ENCODE measurements around the gene TNFSF11. TPM values are rescaled to one million over a fixed set of nuclear protein-coding genes. Genes with fewer than 3 reads are reported as not detected.

The TNFSF11 gene
- total RNA-seq, 1 donor from 2014 or later: 2.1 TPM

DNA sequence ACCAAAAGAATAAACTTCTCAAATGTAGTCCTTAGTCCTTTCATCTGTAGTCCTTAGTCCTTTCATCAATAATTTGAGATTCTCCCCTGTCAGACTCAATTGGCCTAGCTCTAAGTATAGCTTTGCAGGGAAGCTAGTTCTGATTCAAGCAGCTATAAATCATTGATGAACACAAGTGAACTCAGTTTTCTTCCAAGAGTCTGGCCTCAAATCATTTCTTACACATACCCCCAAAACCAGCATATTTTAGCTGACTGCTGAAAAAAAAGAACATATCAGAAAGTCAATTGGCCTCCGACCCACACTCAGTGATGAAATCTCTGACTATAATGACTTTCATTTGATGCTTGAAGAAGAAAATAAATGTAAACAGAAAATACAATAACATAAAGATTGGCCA, 64.9 kb downstream of the TNFSF11 start:
- DNase-seq: no peak
- peaks cover 4% of the 10 kb centered on the region for H3K9me3 Mint-ChIP-seq
- H3K27me3 Mint-ChIP-seq: peaks cover 10% of the 10 kb centered on the region
- H3K27ac Mint-ChIP-seq: no peak overlapping the region
- intact Hi-C loops (cut with micrococcal nuclease): no loop called here
- H3K36me3 Mint-ChIP-seq (ENCODE audit: low read depth): no peaks in the 10 kb centered on the region
- no peak overlapping the region for H3K4me3 Mint-ChIP-seq
- no peaks in the 10 kb centered on the region for H3K4me1 Mint-ChIP-seq

DNA sequence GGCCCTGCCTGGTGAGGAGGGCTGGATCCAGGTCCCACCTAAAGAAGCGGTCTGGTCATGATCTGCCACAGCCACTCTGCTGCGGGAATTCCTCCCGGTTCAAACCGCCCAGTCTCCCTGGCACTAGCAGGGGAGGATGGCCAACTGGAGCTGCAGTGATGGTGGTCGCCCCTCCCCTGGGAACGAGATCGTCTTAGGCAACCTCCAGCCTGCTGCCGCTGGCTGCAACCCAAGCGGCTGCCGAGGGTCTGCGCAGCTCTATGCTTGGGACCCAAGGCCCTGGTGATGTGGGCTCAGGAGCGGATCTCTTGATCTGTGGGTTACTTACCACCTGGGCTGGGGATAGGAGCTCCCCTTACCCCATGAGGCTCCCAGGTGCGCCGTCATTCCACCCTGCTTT, 69.1 kb downstream of the TNFSF11 start:
- Mint-ChIP-seq H3K36me3 (ENCODE audit: low read depth) (no peaks in the 10 kb centered on the region), H3K27me3 (peaks cover 2% of the 10 kb centered on the region), H3K4me1 (no peaks in the 10 kb centered on the region), H3K9me3 (peaks cover 7% of the 10 kb centered on the region), H3K27ac (no peak overlapping the region), H3K4me3 (no peak overlapping the region)
- DNase-seq: no peak
- intact Hi-C loops (cut with micrococcal nuclease): no loop called here

DNA sequence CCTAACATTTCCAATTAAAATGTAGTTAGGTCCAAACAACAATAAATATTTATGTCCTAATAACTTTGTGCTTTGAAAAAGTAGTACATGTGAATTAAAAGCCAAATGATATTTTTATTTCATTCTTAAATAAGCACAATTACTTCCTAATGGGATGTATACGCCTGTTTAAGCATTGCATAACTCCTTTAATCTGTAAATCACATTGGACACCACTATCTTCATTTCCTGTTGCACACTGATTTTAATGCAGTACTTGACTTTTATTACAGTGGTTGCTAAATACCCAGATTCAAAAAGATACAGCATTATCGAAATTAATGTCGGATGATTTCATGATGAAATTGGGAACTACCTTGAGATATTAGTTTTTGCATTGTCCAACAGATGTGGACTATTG, 70.9 kb downstream of the TNFSF11 start:
- Mint-ChIP-seq H3K27me3 (no peaks in the 10 kb centered on the region), H3K4me3 (no peak overlapping the region), H3K4me1 (no peaks in the 10 kb centered on the region), H3K27ac (no peak overlapping the region), H3K36me3 (ENCODE audit: low read depth) (no peaks in the 10 kb centered on the region), H3K9me3 (peaks cover 9% of the 10 kb centered on the region)
- no peak for DNase-seq
- intact Hi-C loops (cut with micrococcal nuclease): no loop called here

DNA sequence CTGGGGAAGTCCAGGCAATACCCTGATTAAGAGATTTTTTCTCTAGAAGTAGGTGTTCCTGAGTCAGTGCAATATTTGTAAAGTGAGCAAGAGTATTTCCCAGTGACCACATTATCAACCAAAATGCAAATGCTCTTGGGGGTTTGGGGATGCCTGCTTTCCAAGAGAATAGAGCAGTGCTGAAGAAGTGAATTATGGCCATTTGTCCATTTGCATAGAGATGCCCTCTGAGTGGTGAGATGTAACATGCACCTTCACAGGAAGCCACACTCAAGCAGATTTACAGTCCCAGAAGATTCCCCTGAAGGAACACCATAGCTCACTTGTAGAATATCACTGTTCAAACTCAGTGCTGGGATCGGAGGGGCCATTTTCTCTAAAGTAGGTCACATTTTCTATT, 71.8 kb downstream of the TNFSF11 start:
- Mint-ChIP-seq H3K36me3 (ENCODE audit: low read depth) (no peaks in the 10 kb centered on the region), H3K27ac (no peak overlapping the region), H3K27me3 (peaks cover 6% of the 10 kb centered on the region), H3K9me3 (peaks cover 12% of the 10 kb centered on the region), H3K4me1 (no peaks in the 10 kb centered on the region), H3K4me3 (no peak overlapping the region)
- intact Hi-C loops (cut with micrococcal nuclease): no loop called here
- DNase-seq: no peak

DNA sequence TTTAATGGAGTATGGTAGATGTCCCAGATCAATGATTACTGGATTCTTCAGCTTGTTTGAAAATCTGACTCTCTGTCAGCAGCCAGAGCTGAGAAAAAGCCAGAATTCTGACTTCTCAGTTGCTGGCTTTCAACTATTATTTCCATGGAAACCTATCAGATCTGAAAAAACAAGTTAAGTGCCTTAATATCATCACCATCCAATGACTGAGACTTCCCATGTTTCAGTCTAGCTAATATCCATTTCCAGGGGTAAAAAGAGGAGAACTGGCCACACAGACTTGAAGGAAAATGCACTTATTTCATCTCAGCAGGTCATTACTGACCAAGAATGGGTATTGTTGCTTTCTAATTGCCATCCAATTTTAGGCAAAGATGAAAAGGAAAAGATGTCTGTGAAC, 75.2 kb downstream of the TNFSF11 start:
- Mint-ChIP-seq H3K27me3 (peaks cover 26% of the 10 kb centered on the region), H3K36me3 (ENCODE audit: low read depth) (no peaks in the 10 kb centered on the region), H3K4me1 (no peaks in the 10 kb centered on the region), H3K9me3 (peaks cover 8% of the 10 kb centered on the region), H3K27ac (no peak overlapping the region), H3K4me3 (no peak overlapping the region)
- intact Hi-C loops (cut with micrococcal nuclease): no loop called here
- DNase-seq: no peak

DNA sequence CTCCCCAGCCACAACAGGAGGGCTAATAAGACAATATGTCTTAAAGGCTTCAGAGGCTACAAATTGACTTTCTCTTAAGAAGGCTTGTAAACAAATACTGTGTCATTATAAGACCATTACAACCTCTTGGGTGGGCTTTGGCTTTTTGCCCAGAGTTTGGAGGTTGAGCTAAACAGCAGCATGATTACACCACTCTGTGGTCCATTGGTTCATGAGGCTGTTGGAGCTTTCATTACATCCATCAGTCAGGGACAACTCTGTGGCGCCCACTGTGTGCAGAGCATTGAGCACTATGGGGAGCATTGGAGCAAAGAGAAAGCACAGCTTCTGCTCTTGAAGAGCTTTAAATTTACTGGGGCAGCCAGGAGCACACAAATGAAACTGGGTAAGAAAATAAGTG, 75.9 kb downstream of the TNFSF11 start:
- H3K4me1 Mint-ChIP-seq: no peaks in the 10 kb centered on the region
- no peak overlapping the region for H3K4me3 Mint-ChIP-seq
- H3K9me3 Mint-ChIP-seq: peaks cover 8% of the 10 kb centered on the region
- peaks cover 28% of the 10 kb centered on the region for H3K27me3 Mint-ChIP-seq
- no peak for DNase-seq
- no peaks in the 10 kb centered on the region for H3K36me3 Mint-ChIP-seq (ENCODE audit: low read depth)
- intact Hi-C loops (cut with micrococcal nuclease): no loop called here
- no peak overlapping the region for H3K27ac Mint-ChIP-seq

DNA sequence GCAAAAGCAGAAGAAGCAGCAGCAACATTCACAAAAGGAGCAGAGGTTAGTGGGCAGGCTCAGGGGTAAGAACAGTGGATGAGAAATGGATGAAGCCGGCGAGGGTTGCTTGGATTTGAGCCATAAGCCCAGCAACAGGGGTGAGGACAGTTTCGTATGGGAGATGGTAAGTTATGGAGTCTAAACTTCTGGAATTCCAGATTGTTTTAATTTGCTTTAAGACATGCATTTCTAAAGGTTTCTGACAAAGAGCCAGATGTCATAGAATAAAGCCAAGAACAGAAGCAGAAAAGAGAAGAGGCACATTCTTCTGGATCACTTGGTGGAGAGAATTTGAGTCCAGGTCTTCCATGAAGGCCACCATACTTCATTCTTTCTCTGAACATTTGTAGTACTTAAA, 76.6 kb downstream of the TNFSF11 start:
- H3K4me3 Mint-ChIP-seq: no peak overlapping the region
- no peak for DNase-seq
- peaks cover 8% of the 10 kb centered on the region for H3K9me3 Mint-ChIP-seq
- H3K36me3 Mint-ChIP-seq (ENCODE audit: low read depth): no peaks in the 10 kb centered on the region
- intact Hi-C loops (cut with micrococcal nuclease): no loop called here
- peaks cover 35% of the 10 kb centered on the region for H3K27me3 Mint-ChIP-seq
- H3K4me1 Mint-ChIP-seq: no peaks in the 10 kb centered on the region
- H3K27ac Mint-ChIP-seq: no peak overlapping the region

DNA sequence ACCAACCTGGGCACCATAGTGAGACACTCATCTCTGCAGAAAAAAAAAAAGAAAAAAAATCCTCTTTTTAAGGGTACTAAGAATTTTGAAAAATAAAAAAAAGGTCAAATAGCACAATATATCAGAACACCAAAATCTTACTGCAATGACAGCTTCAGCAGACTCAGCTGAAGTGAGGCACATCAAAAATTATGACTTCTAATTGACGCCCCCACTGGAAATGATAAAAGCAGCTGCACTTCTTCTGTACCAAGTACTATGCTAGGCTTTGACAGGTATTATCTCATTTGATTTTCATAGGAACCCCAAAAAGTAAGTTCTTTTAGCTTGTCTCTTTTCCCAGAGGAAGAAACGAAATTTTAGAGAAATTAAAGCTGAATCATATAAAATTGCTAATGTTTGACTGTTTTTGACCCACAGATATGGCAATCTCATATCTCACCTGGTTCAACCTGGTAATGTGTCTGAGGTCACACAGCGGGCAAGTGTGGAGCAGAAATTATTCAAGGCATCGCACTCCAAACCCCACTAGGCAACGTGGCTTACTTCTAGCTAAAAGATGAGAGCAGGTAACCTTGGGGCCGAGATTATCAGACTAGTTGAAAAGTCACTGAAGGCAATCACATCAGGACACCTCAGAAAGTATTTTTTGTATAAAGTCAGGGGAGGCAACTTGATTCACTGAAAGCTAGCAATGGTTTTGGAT, 78.1 kb downstream of the TNFSF11 start:
- Mint-ChIP-seq H3K27me3 (peaks cover 39% of the 10 kb centered on the region), H3K27ac (no peak overlapping the region), H3K4me3 (no peak overlapping the region), H3K36me3 (ENCODE audit: low read depth) (no peaks in the 10 kb centered on the region), H3K4me1 (no peaks in the 10 kb centered on the region), H3K9me3 (peaks cover 8% of the 10 kb centered on the region)
- no peak for DNase-seq
- intact Hi-C loops (cut with micrococcal nuclease): no loop called here

DNA sequence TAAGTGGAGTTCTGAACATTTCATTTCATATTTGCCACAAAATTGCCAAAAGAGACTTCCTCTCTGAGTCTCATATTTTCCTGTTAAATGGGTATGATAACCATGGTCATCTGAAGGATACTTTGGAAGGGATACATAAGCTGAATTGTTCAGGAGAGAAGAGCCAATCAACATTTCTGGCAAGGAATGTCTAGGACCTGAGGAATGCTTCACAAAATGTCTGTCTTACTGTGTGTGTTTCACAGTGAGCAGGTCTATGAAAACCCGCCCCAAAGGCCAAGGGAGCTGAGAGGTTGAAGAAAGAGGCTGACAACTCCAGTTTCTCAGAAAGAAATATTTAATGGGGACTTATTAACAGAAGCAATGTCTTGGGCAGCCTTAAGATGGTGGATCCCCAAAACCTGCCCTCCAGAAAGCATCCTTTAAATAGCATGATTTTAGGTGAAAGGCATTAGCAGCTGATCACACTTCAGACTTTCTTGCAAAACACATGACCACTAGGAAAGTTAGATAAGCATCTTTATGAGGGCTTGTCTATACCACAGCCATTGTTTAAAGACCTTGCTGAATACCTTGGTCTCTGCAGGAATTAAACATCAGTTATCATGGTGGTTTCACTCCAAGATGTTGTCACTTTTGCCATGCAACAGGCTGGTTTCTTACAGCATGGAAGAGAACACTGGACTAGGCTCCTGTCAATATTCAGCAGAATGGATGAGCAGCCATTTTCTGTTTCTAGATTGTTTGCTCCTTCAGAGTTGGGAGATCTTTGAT, 78.9 kb downstream of the TNFSF11 start:
- no peak overlapping the region for H3K4me3 Mint-ChIP-seq
- H3K36me3 Mint-ChIP-seq (ENCODE audit: low read depth): no peaks in the 10 kb centered on the region
- H3K9me3 Mint-ChIP-seq: peaks cover 8% of the 10 kb centered on the region
- H3K27me3 Mint-ChIP-seq: peaks cover 40% of the 10 kb centered on the region
- H3K27ac Mint-ChIP-seq: no peak overlapping the region
- DNase-seq: no peak
- intact Hi-C loops (cut with micrococcal nuclease): no loop called here
- no peaks in the 10 kb centered on the region for H3K4me1 Mint-ChIP-seq

DNA sequence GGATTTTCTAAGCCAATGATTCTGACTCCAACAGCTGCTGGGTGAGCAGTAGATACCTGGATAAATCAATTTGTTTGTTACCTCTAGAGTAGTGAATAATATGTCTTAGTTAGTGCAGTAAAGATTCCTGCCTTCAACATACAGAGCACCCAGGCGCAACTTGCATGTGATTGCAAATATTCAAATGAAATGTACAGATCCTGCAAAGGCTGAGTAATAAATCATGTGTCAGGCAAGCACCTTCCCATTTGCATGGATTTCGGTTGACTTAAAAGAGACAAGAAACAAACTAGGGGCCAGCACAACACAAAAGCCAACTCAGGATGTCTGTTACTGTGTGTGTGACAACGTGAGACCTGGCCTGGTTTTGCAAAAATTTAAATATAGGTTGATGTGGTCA, 79.7 kb downstream of the TNFSF11 start:
- H3K9me3 Mint-ChIP-seq: peaks cover 3% of the 10 kb centered on the region
- intact Hi-C loops (cut with micrococcal nuclease): no loop called here
- DNase-seq: no peak
- H3K27ac Mint-ChIP-seq: no peak overlapping the region
- H3K36me3 Mint-ChIP-seq (ENCODE audit: low read depth): no peaks in the 10 kb centered on the region
- no peak overlapping the region for H3K4me3 Mint-ChIP-seq
- H3K27me3 Mint-ChIP-seq: peaks cover 47% of the 10 kb centered on the region
- H3K4me1 Mint-ChIP-seq: no peaks in the 10 kb centered on the region

DNA sequence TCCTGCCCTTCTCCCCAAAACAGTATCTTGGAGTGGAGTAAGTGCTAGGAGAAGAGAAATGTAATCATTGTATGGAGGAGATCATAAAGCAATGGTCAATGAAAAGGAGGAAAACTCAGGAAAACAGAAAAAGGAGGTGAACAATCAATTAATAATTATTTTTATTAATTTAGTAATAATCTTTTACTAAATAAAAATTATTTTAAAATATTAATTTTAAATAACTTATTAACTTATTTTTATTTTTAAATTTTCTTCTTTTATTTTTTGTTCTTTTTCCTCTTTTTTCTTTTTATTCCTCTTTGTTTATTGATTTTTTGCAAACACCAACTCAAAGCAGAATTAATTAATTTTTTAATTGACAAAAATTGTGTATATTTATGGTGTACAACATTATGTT, 80.3 kb downstream of the TNFSF11 start:
- no peak overlapping the region for H3K27ac Mint-ChIP-seq
- H3K9me3 Mint-ChIP-seq: peaks cover 3% of the 10 kb centered on the region
- no peaks in the 10 kb centered on the region for H3K4me1 Mint-ChIP-seq
- H3K36me3 Mint-ChIP-seq (ENCODE audit: low read depth): no peaks in the 10 kb centered on the region
- peaks cover 51% of the 10 kb centered on the region for H3K27me3 Mint-ChIP-seq
- DNase-seq: no peak
- no peak overlapping the region for H3K4me3 Mint-ChIP-seq
- intact Hi-C loops (cut with micrococcal nuclease): no loop called here

DNA sequence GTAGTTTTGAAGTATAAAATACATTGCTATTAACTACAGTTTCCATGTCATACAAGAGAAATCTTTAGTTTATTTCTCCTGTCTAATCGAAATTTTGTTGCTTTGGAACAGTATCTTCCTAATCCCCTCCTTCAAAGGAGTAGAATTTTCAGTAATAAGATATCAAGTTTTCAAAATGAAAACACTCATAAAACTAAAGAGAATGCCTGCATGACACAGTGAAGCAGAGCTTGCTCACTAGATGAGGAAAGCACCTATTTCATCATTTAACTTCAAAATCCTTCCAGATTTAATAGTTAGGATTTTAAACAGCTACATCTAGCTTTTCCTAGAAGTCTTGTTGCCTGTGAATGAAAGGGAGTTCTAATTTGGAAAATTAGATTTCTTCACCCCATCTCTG, 80.8 kb downstream of the TNFSF11 start:
- Mint-ChIP-seq H3K9me3 (peaks cover 3% of the 10 kb centered on the region), H3K36me3 (ENCODE audit: low read depth) (no peaks in the 10 kb centered on the region), H3K27me3 (peaks cover 54% of the 10 kb centered on the region), H3K27ac (no peak overlapping the region), H3K4me1 (no peaks in the 10 kb centered on the region), H3K4me3 (no peak overlapping the region)
- DNase-seq: no peak
- intact Hi-C loops (cut with micrococcal nuclease): no loop called here

DNA sequence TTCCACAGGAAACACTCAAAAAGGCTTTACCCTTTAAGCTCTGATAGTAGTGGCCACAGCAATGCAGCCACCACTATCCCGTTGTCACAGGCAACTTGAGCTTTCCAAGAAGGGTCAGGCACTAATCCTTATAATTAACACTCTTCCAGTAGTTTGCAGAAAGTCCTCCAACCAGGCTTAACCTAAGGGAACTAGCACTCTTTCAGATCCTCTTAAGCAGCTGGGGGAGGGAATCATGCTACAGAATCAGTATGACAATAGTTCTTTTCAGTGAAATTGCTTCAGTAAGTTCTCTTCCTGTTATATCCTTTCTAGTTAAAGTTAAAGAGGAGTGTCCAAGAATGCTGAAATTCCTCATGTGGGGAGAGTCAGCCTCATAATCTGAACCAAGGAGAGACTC, 82.2 kb downstream of the TNFSF11 start:
- H3K27me3 Mint-ChIP-seq: peaks cover 54% of the 10 kb centered on the region
- DNase-seq: no peak
- no peaks in the 10 kb centered on the region for H3K36me3 Mint-ChIP-seq (ENCODE audit: low read depth)
- H3K4me1 Mint-ChIP-seq: no peaks in the 10 kb centered on the region
- H3K4me3 Mint-ChIP-seq: no peak overlapping the region
- H3K9me3 Mint-ChIP-seq: no peaks in the 10 kb centered on the region
- intact Hi-C loops (cut with micrococcal nuclease): no loop called here
- H3K27ac Mint-ChIP-seq: no peak overlapping the region

DNA sequence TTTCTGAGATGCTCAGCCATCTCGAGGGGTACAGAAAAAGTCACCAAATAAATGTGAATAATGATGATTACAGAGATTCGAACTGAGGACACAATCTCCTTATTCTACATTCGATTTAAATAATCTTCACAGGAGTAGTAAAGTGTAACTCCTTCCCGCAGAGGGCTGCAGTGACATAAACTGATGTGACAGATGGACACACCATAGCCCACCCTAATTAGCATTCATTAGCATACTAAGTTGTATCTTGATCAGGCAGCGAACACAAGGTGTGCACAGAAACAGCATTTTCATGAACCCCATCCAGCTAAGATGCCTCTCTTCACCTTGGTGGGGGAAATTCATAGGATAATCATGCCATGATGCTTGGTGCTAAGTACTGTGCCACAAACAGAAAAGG, 83.0 kb downstream of the TNFSF11 start:
- Mint-ChIP-seq H3K27ac (no peak overlapping the region), H3K4me3 (no peak overlapping the region), H3K4me1 (no peaks in the 10 kb centered on the region), H3K36me3 (ENCODE audit: low read depth) (no peaks in the 10 kb centered on the region), H3K27me3 (peaks cover 55% of the 10 kb centered on the region), H3K9me3 (no peaks in the 10 kb centered on the region)
- intact Hi-C loops (cut with micrococcal nuclease): no loop called here
- no peak for DNase-seq
